Esophagus muscularis mucosa (tissue), 4 donors: Measurements from ENCODE around the gene ST6GAL1. TPM values are rescaled to one million over a fixed set of nuclear protein-coding genes. Genes with fewer than 3 reads are reported as not detected.

Source experiments
- DNase-seq: peaks from one replicate; pipeline ENCODE4 v3.0.0-alpha.2; 2017; ENCODE audit errors: extremely low spot score
- H3K27ac ChIP-seq, 4 donors: fragments of 200-600 bp; sonication (generic); replicated peaks in 1 of 4; 1 replicate in 3 of 4; 2 replicates in 1 of 4; pipeline ENCODE4 v1.5.1; 2016 to 2019; ENCODE audit warnings: mild to moderate bottlenecking in 1 of 4
- H3K27me3 ChIP-seq, 4 donors: fragments of 200-600 bp; sonication (generic); one replicate each; pipeline versions ENCODE4 v1.5.1 to v1.6.0; 2016 to 2019
- H3K36me3 ChIP-seq, 4 donors: fragments of 200-600 bp; sonication (generic); one replicate each; pipeline ENCODE4 v1.5.1; 2016 to 2019
- H3K4me1 ChIP-seq, 4 donors: fragments of 200-600 bp; sonication (generic); one replicate each; pipeline ENCODE4 v1.5.1; 2016 to 2019
- H3K4me3 ChIP-seq, 4 donors: fragments of 200-600 bp; sonication (generic); 1 replicate in 2 of 4; 2 replicates in 2 of 4; pipeline ENCODE4 v1.5.1; 2016 to 2019; ENCODE audit warnings: mild to moderate bottlenecking in 4 of 4, moderate library complexity in 1 of 4
- H3K9me3 ChIP-seq, 4 donors: fragments of 200-600 bp; sonication (generic); 1 replicate in 3 of 4; 2 replicates in 1 of 4; pipeline ENCODE4 v1.5.1; 2016 to 2019
- CTCF ChIP-seq, 3 experiments: fragments of 200-600 bp in 2 of 3; fragments of 450-650 bp in 1 of 3; sonication (generic) in 2 of 3; IDR thresholded peaks; one replicate each; pipeline ENCODE4 v1.5.1; 2017 to 2019; ENCODE audit warnings: antibody characterized with exemption in 3 of 3, mild to moderate bottlenecking in 2 of 3, moderate library complexity in 1 of 3
- EP300 ChIP-seq: sonication (generic); formaldehyde crosslinking; IDR thresholded peaks from one replicate; pipeline ENCODE4 v1.6.1; 2017; ENCODE audit warnings: antibody characterized with exemption
- POLR2A ChIP-seq: fragments of 450-650 bp; IDR thresholded peaks from one replicate; pipeline ENCODE4 v1.6.1; 2017; ENCODE audit warnings: antibody characterized with exemption, moderate library complexity, mild to moderate bottlenecking, low read depth
- POLR2AphosphoS5 ChIP-seq, 2 donors: sonication (generic); formaldehyde crosslinking; IDR thresholded peaks; one replicate each; pipeline ENCODE4 v1.6.1; 2017; ENCODE audit warnings: antibody characterized with exemption in 2 of 2
- WGBS: methylation state at CpG from one replicate; pipeline ENCODE4 v1.1.5; 2018; 5-methylcytosine and 5-hydroxymethylcytosine counted together
- intact Hi-C: fragments of 100-400 bp; cut with DNase I; formaldehyde crosslinking; loops from one replicate; pipeline ENCODE4 v1.15.1; 2023
- total RNA-seq, 4 donors: library from RNA; depleted of rRNA; stranded (reverse); fragments of >200 nt; gene quantifications; one replicate each; pipeline versions ENCODE4 v1.1.0 to v1.2.1, GENCODE V29; 2016

The ST6GAL1 gene
- total RNA-seq, 4 donors from 2014 or later, result 15.4 to 29.6 (median 24.4) TPM

- H3K4me1 ChIP-seq, result peaks cover 6 to 27% (median 18%) of the 10 kb centered on the region in 4 donors
- 88% methylated on average over 9 of the region's 9 CpGs for WGBS
- H3K9me3 ChIP-seq, result no peaks in the 10 kb centered on the region
- no peak overlapping the region for H3K4me3 ChIP-seq
- no peak for DNase-seq
- TF ChIP-seq CTCF (IDR thresholded peaks at IDR 0.05), result no peak
- no peak for TF ChIP-seq EP300
- no peak for TF ChIP-seq POLR2AphosphoS5 (IDR thresholded peaks at IDR 0.05)
- TF ChIP-seq POLR2A, result no peak
- H3K27me3 ChIP-seq, result no peaks in the 10 kb centered on the region
- intact Hi-C loops, result no loop called here
- no peak overlapping the region for H3K27ac ChIP-seq
- H3K36me3 ChIP-seq, result peaks cover 0 to 10% (median 0%) of the 10 kb centered on the region in 4 donors
Observed at GRCh38 chr3:186946756-186947375, 16.5 kb downstream of the ST6GAL1 start.

- intact Hi-C loops, result no loop called here
- peaks cover 0 to 2% (median 0%) of the 10 kb centered on the region in 4 donors for H3K36me3 ChIP-seq
- DNase-seq, result no peak
- H3K27ac ChIP-seq, result no peak overlapping the region
- no peaks in the 10 kb centered on the region for H3K27me3 ChIP-seq
- H3K4me1 ChIP-seq, result peaks cover 6 to 26% (median 18%) of the 10 kb centered on the region in 4 donors
- TF ChIP-seq POLR2A (no peak), CTCF (IDR thresholded peaks at IDR 0.05) (no peak), POLR2AphosphoS5 (IDR thresholded peaks at IDR 0.05) (no peak), EP300 (no peak)
- no peak overlapping the region for H3K4me3 ChIP-seq
- H3K9me3 ChIP-seq, result no peaks in the 10 kb centered on the region
- 69% methylated on average over 7 of the region's 7 CpGs for WGBS
Observed at GRCh38 chr3:186949281-186949982, 19.1 kb downstream of the ST6GAL1 start.

- TF ChIP-seq POLR2A (no peak), EP300 (no peak), CTCF (IDR thresholded peaks at IDR 0.05) (no peak), POLR2AphosphoS5 (IDR thresholded peaks at IDR 0.05) (no peak)
- no peak for DNase-seq
- intact Hi-C loops, result no loop called here
- H3K9me3 ChIP-seq, result no peaks in the 10 kb centered on the region
- H3K27ac ChIP-seq, result no peak overlapping the region
- peaks cover 6 to 26% (median 18%) of the 10 kb centered on the region in 4 donors for H3K4me1 ChIP-seq
- no peak overlapping the region for H3K4me3 ChIP-seq
- no peaks in the 10 kb centered on the region for H3K36me3 ChIP-seq
- no peaks in the 10 kb centered on the region for H3K27me3 ChIP-seq
- 100% methylated on average over 3 of the region's 3 CpGs for WGBS
Observed at GRCh38 chr3:186950402-186951093, 20.2 kb downstream of the ST6GAL1 start.

- no peaks in the 10 kb centered on the region for H3K9me3 ChIP-seq
- H3K4me3 ChIP-seq, result no peak overlapping the region
- H3K27me3 ChIP-seq, result no peaks in the 10 kb centered on the region
- intact Hi-C loops, result no loop called here
- 90% methylated on average over 7 of the region's 7 CpGs for WGBS
- H3K36me3 ChIP-seq, result no peaks in the 10 kb centered on the region
- H3K4me1 ChIP-seq, result peaks cover 6 to 40% (median 18%) of the 10 kb centered on the region in 4 donors
- H3K27ac ChIP-seq, result peak overlapping the region in 3 of 4 donors; percentile 15 to 31 (median 16)
- DNase-seq, result no peak
- TF ChIP-seq CTCF (IDR thresholded peaks at IDR 0.05), result no peak
- TF ChIP-seq POLR2AphosphoS5 (IDR thresholded peaks at IDR 0.05), result no peak
- no peak for TF ChIP-seq EP300
- TF ChIP-seq POLR2A, result no peak
Observed at GRCh38 chr3:186951640-186952552, 21.6 kb downstream of the ST6GAL1 start.
